C4-2B (cell line): Measurements from ENCODE around the gene PRUNE2.
A peak's percentile ranks its signal among the peaks of the same experiment; 100 is the strongest.

Experiments used
- H3K27ac ChIP-seq: fragments of 450-650 bp; 2 replicates; pipeline ENCODE4 v1.5.1; 2017
- CTCF ChIP-seq: fragments of 450-650 bp; conservative IDR thresholded peaks from 2 replicates; pipeline ENCODE4 v1.5.1; 2017; ENCODE audit warnings: mild to moderate bottlenecking
- ZFX ChIP-seq: fragments of 450-650 bp; IDR thresholded peaks from 2 replicates; pipeline ENCODE4 v1.6.1; 2017

PRUNE2 gene

GRCh38 chr9:76725885-76726284, 180.0 kb downstream of the PRUNE2 start:
- no peak overlapping the region for H3K27ac ChIP-seq
- TF ChIP-seq CTCF (no peak), ZFX (no peak)

GRCh38 chr9:76725011-76725546, 180.8 kb downstream of the PRUNE2 start:
- H3K27ac ChIP-seq: no peak overlapping the region
- no peak for TF ChIP-seq CTCF
- no peak for TF ChIP-seq ZFX

GRCh38 chr9:76720245-76720644, 185.7 kb downstream of the PRUNE2 start:
- TF ChIP-seq ZFX (no peak), CTCF (no peak)
- H3K27ac ChIP-seq: no peak overlapping the region

- TF ChIP-seq CTCF: 0 out of 2 replicates have a peak, but pooled peaks have one; percentile 9
- TF ChIP-seq ZFX: no peak
These were observed 187.7 kb downstream of the PRUNE2 start for GRCh38 chr9:76718166-76718565.

GRCh38 chr9:76717613-76718012, 188.3 kb downstream of the PRUNE2 start:
- H3K27ac ChIP-seq: no peak overlapping the region
- TF ChIP-seq ZFX (no peak), CTCF (no peak)

More at GRCh38 chr9:76718166-76718565, 187.7 kb downstream of the PRUNE2 start:
- no peak overlapping the region for H3K27ac ChIP-seq

GRCh38 chr9:76717176-76717575, 188.7 kb downstream of the PRUNE2 start:
- TF ChIP-seq ZFX (no peak), CTCF (no peak)
- no peak overlapping the region for H3K27ac ChIP-seq

GRCh38 chr9:76716085-76716672, 189.7 kb downstream of the PRUNE2 start:
- TF ChIP-seq ZFX (no peak), CTCF (no peak)
- H3K27ac ChIP-seq: no peak overlapping the region
